GM10266 (cell line): ENCODE results near the gene ZNF525.
"Not testable (repeated sequence)": the region's sequence is repeated elsewhere in the genome, so short reads cannot be mapped to it uniquely, and the experiment has no call there.

ENCODE experiments used
- DNase-seq: peaks from one replicate; pipeline ENCODE4 v3.0.0; 2012; ENCODE audit errors: extremely low spot score
- CTCF ChIP-seq: IDR thresholded peaks from 2 replicates; pipeline ENCODE4 v1.5.1; 2012; ENCODE audit warnings: mild to moderate bottlenecking, low read depth; ENCODE audit not compliant: control insufficient read depth, insufficient read depth; ENCODE audit errors: missing control alignments

ZNF525 gene

DNA sequence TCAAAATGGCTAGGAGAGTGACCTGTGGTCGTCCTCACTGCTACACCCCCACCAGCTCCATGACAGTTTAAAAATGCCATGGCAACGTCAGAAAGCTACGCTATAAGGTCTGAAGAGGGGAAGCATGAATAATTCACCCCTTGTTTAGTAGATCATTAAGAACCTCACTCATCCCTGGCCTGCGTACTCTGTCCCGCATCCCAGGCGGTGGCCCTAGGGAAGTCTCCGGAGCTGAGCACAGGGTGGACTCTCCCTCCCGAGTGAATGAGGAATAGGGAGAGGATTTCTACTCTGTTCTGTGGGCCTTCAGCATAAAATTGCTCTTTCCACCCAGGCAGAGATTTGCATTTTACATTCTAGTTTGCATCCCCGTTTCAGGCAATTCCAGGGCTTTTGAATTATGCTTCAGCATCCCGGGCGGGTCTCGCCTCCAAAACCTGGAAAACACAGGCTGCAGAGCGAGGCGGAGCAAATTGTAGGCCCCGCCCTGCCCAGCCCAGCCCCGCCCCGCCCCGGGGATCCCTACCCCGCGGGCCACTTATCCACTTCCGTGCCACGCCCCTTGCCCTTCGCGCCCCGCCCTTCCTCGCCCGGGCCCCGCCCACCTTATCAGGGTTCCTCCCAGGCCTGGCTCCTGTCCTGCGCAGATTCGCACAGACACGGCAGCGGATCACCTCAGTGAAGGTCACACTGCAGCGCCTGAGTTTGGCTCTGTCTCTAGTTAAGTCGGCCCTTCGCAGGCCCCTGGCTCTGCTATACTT, 7.5 kb upstream of the ZNF525 start:
- no peak for DNase-seq
- no peak for TF ChIP-seq CTCF

- not testable (repeated sequence) for DNase-seq
Measured at GRCh38 chr19:53360056-53360455, 5.4 kb upstream of the ZNF525 start.

GRCh38 chr19:53365899-53366493, 491 bp downstream of the ZNF525 start:
- no peak for DNase-seq

GRCh38 chr19:53372196-53372595, 6.7 kb downstream of the ZNF525 start:
- TF ChIP-seq CTCF = no peak
- DNase-seq = no peak

More at GRCh38 chr19:53365899-53366493, 491 bp downstream of the ZNF525 start:
- TF ChIP-seq CTCF = no peak

DNA sequence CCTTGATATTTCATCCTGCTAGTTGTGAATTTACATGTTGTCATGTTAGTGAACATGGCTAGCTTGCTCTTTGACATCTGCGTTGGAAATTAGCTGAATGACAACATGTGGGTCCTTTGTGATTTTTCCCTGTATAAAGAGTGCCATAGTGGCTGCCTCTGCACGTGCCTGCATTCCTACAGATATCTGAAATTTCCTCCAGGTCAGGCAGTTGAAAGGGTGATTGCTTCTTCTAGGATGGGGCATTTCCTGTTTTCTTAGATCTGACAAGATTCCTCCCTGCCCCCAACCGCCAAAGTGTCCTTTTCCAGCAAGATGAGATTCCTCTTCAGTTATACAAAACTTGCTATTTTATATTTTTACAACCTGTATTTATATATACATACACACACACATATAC, 8.8 kb downstream of the ZNF525 start:
- no peak for DNase-seq
- no peak for TF ChIP-seq CTCF

DNA sequence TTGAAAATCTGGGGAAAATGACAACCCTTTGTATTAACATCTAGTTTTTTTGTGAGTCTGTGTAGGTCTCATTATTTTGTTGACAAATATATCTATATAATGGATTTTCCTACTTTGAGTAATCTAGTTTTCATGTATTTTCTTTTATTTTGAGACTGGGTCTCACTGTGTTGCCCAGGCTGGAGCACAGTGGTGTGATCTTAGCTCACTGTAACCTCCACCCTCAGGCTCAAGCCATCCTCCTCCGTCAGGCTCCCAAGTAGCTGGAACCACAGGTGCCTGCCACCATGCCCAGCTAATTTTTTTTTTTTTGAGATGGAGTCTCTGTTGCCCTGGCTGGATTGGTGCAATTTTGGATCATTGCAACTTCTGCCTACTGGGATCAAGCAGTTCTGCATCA, 9.2 kb downstream of the ZNF525 start:
- no peak for TF ChIP-seq CTCF

DNA sequence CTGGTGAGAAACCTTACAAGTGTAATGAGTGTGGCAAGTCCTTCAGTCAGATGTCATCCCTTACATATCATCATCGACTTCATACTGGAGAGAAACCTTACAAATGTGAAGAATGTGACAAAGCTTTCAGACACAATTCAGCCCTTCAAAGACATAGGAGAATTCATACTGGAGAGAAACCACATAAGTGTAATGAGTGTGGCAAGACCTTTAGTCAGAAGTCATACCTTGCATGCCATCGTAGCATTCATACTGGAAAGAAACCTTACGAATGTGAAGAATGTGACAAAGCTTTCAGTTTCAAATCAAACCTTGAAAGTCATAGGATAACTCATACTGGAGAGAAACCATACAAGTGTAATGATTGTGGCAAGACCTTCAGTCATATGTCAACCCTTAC, 15.9 kb downstream of the ZNF525 start:
- no peak for TF ChIP-seq CTCF
- DNase-seq = no peak

More for the DNA sequence above, 9.2 kb downstream of the ZNF525 start:
- DNase-seq = no peak
